Right kidney (tissue), 9 donors: ENCODE measurements around the gene SF1.
A peak's percentile ranks its signal among the peaks of the same experiment; 100 is the strongest.
"Not testable (repeated sequence)": the region's sequence is repeated elsewhere in the genome, so short reads cannot be mapped to it uniquely, and the experiment has no call there.

Experiments
- DNase-seq: peaks from one replicate; pipeline ENCODE4 v3.0.0-alpha.2; 2016
- long read RNA-seq, 8 donors: transcript quantifications; one replicate each; lab custom pipeline, GENCODE V29; 2026

The SF1 gene
- long read RNA-seq, donor 1, transcript SF1-212 (2 exons, 983 nt): major isoform, 7 of 58 reads
- long read RNA-seq, donor 1, partial matches to known transcripts: 38 of 58 reads
- long read RNA-seq, donor 1, other reads (novel, unspliced or antisense): 0 of 58 reads
- long read RNA-seq, donor 2, partial matches to known transcripts: 31 of 46 reads
- long read RNA-seq, donor 2, other reads (novel, unspliced or antisense): 0 of 46 reads
- long read RNA-seq, donor 3, transcript SF1-212 (2 exons, 983 nt): major isoform, 12 of 48 reads
- long read RNA-seq, donor 3, partial matches to known transcripts: 23 of 48 reads
- long read RNA-seq, donor 3, other reads (novel, unspliced or antisense): 0 of 48 reads
- long read RNA-seq, donor 4, transcript SF1-212 (2 exons, 983 nt): major isoform, 22 of 145 reads
- long read RNA-seq, donor 4, transcript SF1-214 (3 exons, 802 nt): minor isoform, 7 of 145 reads
- long read RNA-seq, donor 4, transcript SF1-218 (4 exons, 584 nt): minor isoform, 6 of 145 reads
- long read RNA-seq, donor 4, partial matches to known transcripts: 103 of 145 reads
- long read RNA-seq, donor 4, other reads (novel, unspliced or antisense): 0 of 145 reads
- long read RNA-seq, donor 5, transcript SF1-212 (2 exons, 983 nt): minor isoform, 9 of 55 reads
- long read RNA-seq, donor 5, transcript SF1-201 (13 exons, 2,850 nt): minor isoform, 5 of 55 reads
- long read RNA-seq, donor 5, transcript SF1-204 (13 exons, 3,470 nt): major isoform, 12 of 55 reads
- long read RNA-seq, donor 5, partial matches to known transcripts: 21 of 55 reads
- long read RNA-seq, donor 5, other reads (novel, unspliced or antisense): 0 of 55 reads
- long read RNA-seq, donor 6, transcript SF1-212 (2 exons, 983 nt): major isoform, 10 of 104 reads
- long read RNA-seq, donor 6, partial matches to known transcripts: 76 of 104 reads
- long read RNA-seq, donor 6, other reads (novel, unspliced or antisense): 0 of 104 reads
- long read RNA-seq, donor 7, transcript SF1-212 (2 exons, 983 nt): major isoform, 20 of 264 reads
- long read RNA-seq, donor 7, transcript SF1-214 (3 exons, 802 nt): minor isoform, 10 of 264 reads
- long read RNA-seq, donor 7, partial matches to known transcripts: 216 of 264 reads
- long read RNA-seq, donor 7, other reads (novel, unspliced or antisense): 0 of 264 reads
- long read RNA-seq, donor 8, transcript SF1-214 (3 exons, 802 nt): minor isoform, 5 of 77 reads
- long read RNA-seq, donor 8, transcript SF1-204 (13 exons, 3,470 nt): minor isoform, 6 of 77 reads
- long read RNA-seq, donor 8, transcript SF1-212 (2 exons, 983 nt): major isoform, 13 of 77 reads
- long read RNA-seq, donor 8, partial matches to known transcripts: 43 of 77 reads
- long read RNA-seq, donor 8, other reads (novel, unspliced or antisense): 0 of 77 reads

GRCh38 chr11:64778473-64779298 lies at the start of gene SF1:
SF1 (minus strand) TSS chr11:64778542; CDS start chr11:64778392, 150 bp downstream.
- peak; percentile 94 for DNase-seq

- DNase-seq: no peak
These were observed 49.1 kb upstream of the SF1 start for GRCh38 chr11:64827451-64827839.

GRCh38 chr11:64826578-64827450 lies 48.5 kb upstream of the SF1 start:
- no peak for DNase-seq

- DNase-seq: no peak
These were observed 47.7 kb upstream of the SF1 start for GRCh38 chr11:64826062-64826461.

GRCh38 chr11:64823568-64824119 lies 45.3 kb upstream of the SF1 start:
- no peak for DNase-seq

GRCh38 chr11:64817476-64817875 lies 39.1 kb upstream of the SF1 start:
- DNase-seq: no peak

GRCh38 chr11:64815433-64815832 lies 37.1 kb upstream of the SF1 start:
- DNase-seq: not testable (repeated sequence)

- DNase-seq: no peak
These were observed 36.4 kb upstream of the SF1 start for GRCh38 chr11:64814712-64815187.

- no peak for DNase-seq
These were observed 35.5 kb upstream of the SF1 start for GRCh38 chr11:64813826-64814225.

- DNase-seq: no peak
These were observed 32.5 kb upstream of the SF1 start for GRCh38 chr11:64810891-64811272.

GRCh38 chr11:64810271-64810890 lies 32.0 kb upstream of the SF1 start, which contains the start of gene MEN1:
MEN1 (minus strand) TSS chr11:64810551; CDS start chr11:64810109, 442 bp downstream.
- DNase-seq: peak; percentile 82

- peak; percentile 61 for DNase-seq
These were observed 31.5 kb upstream of the SF1 start for GRCh38 chr11:64809781-64810241.

GRCh38 chr11:64805481-64805880 lies 27.1 kb upstream of the SF1 start:
- DNase-seq: no peak

- no peak for DNase-seq
These were observed 26.2 kb upstream of the SF1 start for GRCh38 chr11:64804346-64805210.

- no peak for DNase-seq
These were observed 25.6 kb upstream of the SF1 start for GRCh38 chr11:64803846-64804345.

GRCh38 chr11:64803158-64803845 lies 25.0 kb upstream of the SF1 start, which contains the start of gene MAP4K2:
MAP4K2 (minus strand) TSS chr11:64803214; CDS start chr11:64803149, 65 bp downstream.
- DNase-seq: peak; percentile 79
